A549 treated with Mapracorat at 1 μM for 4 hours (cell line): Measurements from ENCODE around the gene C9orf40. TPM values are rescaled to one million over a fixed set of nuclear protein-coding genes. Genes with fewer than 3 reads are reported as not detected.

Experiments
- total RNA-seq: library from RNA; stranded (reverse); fragments of 200-300 nt; extraction: Qiagen RNA extraction; gene quantifications from 5 replicates; pipeline ENCODE4 v1.2.3, GENCODE V29; 2022

C9orf40 gene, protein sequence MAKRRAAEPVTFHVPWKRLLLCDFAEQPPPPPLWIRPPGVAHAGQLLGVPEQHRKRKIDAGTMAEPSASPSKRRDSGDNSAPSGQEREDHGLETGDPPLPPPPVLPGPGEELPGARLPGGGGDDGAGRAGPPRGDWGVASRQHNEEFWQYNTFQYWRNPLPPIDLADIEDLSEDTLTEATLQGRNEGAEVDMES
- total RNA-seq, result 6.8 to 11.6 TPM (median 11.2 TPM) in 5 replicates

GRCh38 chr9:74952201-74953151, at the start of gene C9orf40:
TSS of gene C9orf40 (minus strand) at chr9:74952912. CDS start at chr9:74952611, 301 bp downstream.

Other genes starting within 250 kb of the C9orf40 start
- gene TRPM6, start 65.0 kb downstream of the C9orf40 start, total RNA-seq, result 1.7 to 2.0 TPM (median 1.9 TPM) in 5 replicates
- 11.9 to 14.7 TPM (median 12.8 TPM) in 5 replicates for gene CARNMT1, start 75.4 kb upstream of the C9orf40 start, total RNA-seq
- 5.3 to 7.5 TPM (median 5.5 TPM) in 5 replicates for gene NMRK1, start 135.2 kb upstream of the C9orf40 start, total RNA-seq
- gene OSTF1, start 135.6 kb upstream of the C9orf40 start, total RNA-seq, result 13.6 to 19.3 TPM (median 15.5 TPM) in 5 replicates